Measurements from ENCODE around the gene ADGB.
"Not testable (repeated sequence)": the region's sequence is repeated elsewhere in the genome, so short reads cannot be mapped to it uniquely, and the experiment has no call there.

Gene ADGB

GRCh38 chr6:146815511-146816462 is 217.0 kb downstream of the ADGB start:
- DNase-seq (ENCODE audit: low spot score): not testable (repeated sequence)

- DNase-seq (ENCODE audit: low spot score): no peak
Observed at GRCh38 chr6:146819596-146820320, 221.0 kb downstream of the ADGB start.

GRCh38 chr6:146827216-146827928 is 228.6 kb downstream of the ADGB start:
- no peak for DNase-seq (ENCODE audit: low spot score)

DNA sequence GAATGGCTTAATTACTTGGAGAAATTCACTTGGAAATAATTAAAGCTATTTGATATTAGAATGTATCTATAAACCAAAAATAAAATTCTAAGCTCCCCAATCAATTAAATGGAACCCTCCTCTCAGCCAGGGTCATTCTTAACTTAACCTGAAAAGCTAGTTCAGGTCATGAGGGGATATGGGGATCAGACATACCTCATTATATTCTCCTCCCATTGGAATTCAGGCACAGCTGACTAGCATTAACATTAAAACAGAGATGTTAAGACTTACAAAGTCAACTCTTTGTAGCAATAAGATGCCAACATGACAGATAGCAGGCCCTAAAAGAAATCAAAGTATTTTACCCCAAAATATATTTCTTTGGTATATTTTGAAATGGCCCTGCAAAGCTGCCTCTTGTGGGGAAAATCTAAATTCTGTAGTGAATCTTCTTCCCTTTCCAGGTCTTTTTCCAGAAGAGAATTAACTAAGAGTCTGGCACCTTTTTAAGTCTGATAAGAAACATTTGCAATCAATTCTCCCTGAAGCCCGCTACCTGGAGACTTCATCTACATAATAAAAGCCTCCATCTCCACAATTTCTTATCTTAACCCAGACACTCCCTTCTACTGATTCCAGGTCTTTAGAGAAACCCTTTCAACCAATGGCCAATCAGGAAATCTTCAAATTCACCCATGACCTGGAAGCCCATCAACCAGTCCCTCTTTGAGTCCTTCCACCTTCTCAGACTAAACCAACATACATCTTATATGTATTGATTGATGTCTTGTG is 231.2 kb downstream of the ADGB start:
- DNase-seq (ENCODE audit: low spot score): no peak

GRCh38 chr6:146833157-146833556 is 234.4 kb downstream of the ADGB start:
- DNase-seq (ENCODE audit: low spot score): no peak

DNA sequence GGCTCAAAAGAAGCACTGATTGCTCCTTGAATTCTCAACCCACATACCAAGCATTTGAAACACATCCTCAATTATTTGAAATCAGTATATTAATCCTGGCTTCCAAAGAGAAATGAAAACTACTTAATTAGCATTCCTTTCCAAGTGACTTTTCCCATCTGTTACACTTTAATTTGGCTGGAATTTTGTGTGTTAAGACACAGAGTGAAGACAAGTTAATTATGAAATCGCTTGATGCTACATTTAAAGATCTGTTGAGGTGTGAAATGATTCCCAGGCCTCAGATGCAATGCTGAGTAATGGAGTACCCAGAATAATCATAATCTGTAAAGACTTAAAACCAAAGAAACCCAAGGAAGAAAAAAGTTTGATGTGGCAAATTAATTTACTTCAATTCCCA is 241.4 kb downstream of the ADGB start:
- no peak for DNase-seq (ENCODE audit: low spot score)

- DNase-seq (ENCODE audit: low spot score): no peak
Observed at GRCh38 chr6:146840641-146841040, 241.9 kb downstream of the ADGB start.

DNA sequence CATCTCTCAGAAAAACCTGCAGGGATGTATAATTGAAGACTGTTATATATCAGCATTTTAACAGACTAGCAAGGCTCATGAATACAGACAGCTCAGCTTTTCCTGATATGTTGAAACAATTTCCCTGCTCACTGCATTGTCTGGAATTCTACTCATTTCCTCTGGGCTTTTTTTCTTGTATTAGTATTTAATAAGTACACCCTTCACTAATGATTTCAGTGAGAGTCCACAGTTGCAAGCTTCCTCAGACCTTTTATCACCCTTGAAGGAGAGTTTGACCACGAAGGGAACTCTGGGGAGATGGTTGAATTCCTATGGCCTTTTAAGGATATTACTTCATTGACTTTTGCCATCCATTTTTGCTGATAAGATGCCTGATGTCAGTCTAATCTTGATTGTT is 248.7 kb downstream of the ADGB start:
- no peak for DNase-seq (ENCODE audit: low spot score)

DNA sequence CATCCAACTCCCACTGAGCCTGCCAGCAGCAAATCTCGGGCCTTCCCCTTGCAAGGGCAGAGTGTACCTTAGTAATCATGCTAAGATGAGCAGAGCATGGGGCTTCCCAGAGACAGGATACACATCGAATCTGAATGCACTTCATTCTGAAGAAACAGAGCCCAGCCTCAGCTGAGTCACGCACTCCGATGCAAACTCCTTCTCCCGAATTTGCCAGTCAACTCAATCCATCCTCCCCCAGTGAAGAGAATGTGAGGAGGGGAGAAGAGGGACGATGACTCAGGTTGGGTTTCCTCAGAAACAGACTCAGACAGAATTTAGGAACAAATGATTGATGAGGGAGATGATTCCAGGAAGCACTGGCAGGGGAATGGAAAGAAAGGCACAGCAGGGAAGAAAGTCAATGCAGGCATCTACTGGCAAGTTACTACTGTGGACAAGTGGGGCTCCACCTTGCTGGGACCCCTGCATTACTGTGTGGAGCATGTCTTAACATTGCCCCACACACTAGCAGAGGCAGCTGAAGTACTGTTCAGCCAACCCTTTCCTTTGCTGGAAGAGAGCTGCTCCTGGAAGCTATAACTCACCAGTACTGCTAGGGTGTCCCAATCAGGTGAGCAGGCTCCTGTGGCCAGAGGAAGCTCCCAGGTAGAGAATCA is 251.6 kb downstream of the ADGB start:
- no peak for DNase-seq (ENCODE audit: low spot score)

DNA sequence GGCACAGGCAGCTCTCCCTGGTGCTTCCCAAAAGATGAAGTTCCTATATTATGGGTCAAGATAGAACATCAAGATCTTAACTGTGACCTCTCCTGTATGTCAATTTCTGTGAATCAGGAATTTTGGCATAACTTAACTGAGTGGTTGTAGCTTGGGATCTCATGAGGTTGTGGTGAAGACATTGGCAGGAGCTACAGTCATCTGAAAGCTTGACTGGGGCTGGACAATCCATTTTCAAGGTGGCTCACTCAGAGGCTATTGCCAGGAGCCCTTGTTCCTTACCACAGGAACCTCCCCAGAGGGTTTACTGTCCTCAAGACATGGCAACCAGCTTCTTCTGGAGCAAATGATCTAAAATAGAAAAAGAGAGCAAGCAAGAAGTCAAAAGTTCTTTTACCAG is 252.2 kb downstream of the ADGB start:
- DNase-seq (ENCODE audit: low spot score): no peak

DNA sequence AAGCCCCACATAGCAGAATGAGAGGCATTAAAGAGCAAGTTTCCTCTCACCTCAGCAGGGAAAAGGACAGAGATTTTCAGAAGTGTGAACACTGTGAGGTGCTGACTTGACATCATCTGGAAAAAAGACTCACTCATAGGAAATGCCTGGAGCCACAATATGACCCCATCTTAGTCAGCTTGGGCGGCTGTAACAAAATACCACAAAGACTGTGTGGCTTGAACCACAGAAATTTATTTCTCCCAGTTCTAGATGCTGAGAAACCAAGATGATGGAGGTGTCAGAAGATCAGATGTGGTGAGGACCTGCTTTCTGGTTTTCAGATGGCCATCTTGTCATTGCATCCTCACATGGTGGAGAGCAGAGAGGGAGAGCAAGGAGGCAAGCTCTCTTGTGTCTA is 253.1 kb downstream of the ADGB start:
- DNase-seq (ENCODE audit: low spot score): no peak

GRCh38 chr6:146854521-146855255 is 255.9 kb downstream of the ADGB start:
- DNase-seq (ENCODE audit: low spot score): not testable (repeated sequence)

- no peak for DNase-seq (ENCODE audit: low spot score)
Observed at GRCh38 chr6:146855889-146856288, 257.1 kb downstream of the ADGB start.

- no peak for DNase-seq (ENCODE audit: low spot score)
Observed at GRCh38 chr6:146856296-146856695, 257.5 kb downstream of the ADGB start.

DNA sequence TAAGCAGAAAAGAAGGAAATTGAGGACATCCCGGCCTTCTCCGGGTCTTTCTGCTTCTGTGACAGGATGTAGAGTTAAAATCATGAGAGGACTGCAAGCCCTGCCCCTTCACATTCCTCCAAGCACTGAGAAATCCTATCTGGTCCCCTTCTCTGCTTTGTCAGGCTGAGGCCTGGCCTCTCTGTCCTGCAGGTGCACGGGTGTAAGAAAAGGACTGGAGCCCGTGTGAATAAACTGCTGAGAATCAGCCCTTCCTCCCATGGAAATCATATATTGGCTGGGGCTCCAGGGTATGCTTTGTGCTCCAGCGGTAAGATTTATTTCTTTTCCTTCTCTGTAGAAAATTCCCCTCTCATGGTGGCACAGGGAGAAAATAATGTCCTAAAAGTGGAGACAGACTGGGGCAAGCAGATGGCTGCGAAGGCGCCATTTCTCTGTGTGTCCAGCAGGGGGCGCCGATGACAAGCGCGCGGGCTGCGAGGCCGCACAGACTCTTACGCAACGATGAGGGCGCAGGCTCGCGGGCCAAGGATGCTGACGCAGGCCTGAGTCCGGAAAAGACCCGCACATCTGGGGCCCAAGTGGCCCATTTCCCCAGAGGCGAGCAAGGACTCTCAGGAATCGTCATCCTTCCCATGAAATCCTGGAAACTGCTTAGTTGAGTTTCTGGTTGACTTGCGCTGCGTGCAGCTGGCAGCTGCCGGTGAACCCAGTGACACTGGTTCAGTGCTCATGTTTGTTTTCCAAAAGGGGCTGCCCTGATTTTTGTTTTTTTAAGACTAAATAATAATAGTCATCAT is 258.6 kb downstream of the ADGB start:
- DNase-seq (ENCODE audit: low spot score): peak; percentile 84

DNA sequence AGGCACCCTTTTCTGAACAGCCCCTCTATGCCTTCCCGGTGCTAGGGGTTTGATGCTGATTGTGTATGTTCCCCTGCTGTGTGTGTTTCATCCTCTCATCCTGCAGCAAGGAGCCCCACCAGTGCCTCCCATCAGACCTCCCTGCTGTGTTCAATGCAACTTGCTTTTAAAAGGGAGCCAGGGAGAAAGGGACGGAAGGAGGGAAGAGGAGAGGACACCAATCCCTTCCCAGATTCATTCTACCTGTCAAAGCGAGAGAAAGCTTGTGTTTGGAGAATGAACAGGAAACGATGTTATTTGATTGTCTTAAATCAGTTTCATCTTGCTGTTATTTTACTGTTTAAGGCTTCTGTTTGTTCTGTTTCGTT is 259.2 kb downstream of the ADGB start:
- DNase-seq (ENCODE audit: low spot score): peak; percentile 29

GRCh38 chr6:146859206-146859605 is 260.4 kb downstream of the ADGB start:
- DNase-seq (ENCODE audit: low spot score): no peak

DNA sequence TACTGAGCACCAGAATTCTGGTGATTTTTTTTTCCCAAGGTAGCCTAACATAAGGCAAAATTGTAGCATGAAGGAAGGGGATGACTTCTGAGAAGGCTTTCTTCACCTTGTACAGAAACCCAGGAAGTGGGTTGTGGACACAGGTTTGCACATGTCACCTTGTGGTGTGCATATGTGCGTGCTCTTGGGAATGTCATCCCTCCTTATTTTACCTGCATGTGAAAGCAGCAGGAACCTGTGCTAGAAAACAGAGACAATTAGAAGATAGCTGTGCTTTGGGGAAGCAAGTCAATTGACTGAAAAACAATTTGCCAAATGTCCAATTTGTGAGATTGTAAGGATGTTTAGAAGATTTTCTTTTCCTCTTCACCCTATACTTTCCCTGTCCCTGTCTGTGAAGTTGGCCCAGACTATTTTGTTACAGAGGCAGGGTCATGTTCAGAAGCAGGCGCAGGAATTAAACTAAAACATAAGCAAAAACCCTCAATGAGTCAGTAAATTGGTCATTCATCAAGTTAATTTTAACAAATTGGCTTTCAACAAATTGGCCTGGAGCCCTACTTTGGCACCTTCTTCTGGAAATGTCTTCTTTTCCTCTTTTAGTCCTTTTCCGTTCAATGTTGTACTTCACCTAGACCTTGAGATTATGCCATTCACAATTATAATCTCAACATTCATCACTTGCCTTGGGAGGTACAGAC is 261.2 kb downstream of the ADGB start:
- no peak for DNase-seq (ENCODE audit: low spot score)

GRCh38 chr6:146860583-146860982 is 261.8 kb downstream of the ADGB start:
- no peak for DNase-seq (ENCODE audit: low spot score)
